HepG2 (cell line): ENCODE results near the gene MLXIPL.

Source experiments
- IRX3 ChIP-seq: sonication (generic); formaldehyde crosslinking; IDR thresholded peaks from 2 replicates; pipeline ENCODE4 v1.8.1; 2023; ENCODE audit warnings: mild to moderate bottlenecking, low read depth, missing genetic modification reagents, borderline replicate concordance
- STAT5B ChIP-seq: sonication (generic); formaldehyde crosslinking; IDR thresholded peaks from 2 replicates; pipeline ENCODE4 v1.4.0; 2020; ENCODE audit warnings: missing genetic modification reagents
- YY1 ChIP-seq: IDR thresholded peaks from 2 replicates; pipeline ENCODE4 v1.6.1; 2011; ENCODE audit warnings: low read length, low read depth, moderate library complexity, mild to moderate bottlenecking; ENCODE audit not compliant: insufficient read depth, insufficient replicate concordance
- ZNF232 ChIP-seq: sonication (generic); formaldehyde crosslinking; IDR thresholded peaks from 2 replicates; pipeline ENCODE4 v1.4.0; 2020; ENCODE audit warnings: missing genetic modification reagents, borderline replicate concordance

DNA sequence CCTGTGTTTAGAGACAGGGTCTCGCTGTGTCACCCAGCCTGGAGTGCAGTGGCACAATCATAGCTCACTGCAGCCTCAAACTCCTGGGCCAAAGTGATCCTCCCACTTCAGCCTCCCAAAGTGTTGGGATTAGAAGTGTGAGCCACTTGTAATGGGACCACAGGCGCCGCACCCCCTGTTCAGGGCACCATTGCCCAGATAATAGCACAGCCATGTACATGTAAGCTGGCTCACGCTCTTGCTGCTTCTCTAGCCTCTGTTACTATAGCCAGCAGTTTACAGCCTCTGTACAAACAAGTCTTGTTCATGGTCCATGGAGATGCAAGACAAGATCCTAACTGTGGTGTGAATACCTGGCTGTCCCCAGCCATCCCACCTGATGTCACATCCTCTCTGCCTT is 4.2 kb upstream of the MLXIPL start:
- TF ChIP-seq YY1 (no peak), ZNF232 (no peak), STAT5B (CRISPR knock-in tag) (no peak), IRX3 (CRISPR knock-in tag) (no peak)
